ENCODE data around the gene JAG2. TPM values are rescaled to one million over a fixed set of nuclear protein-coding genes. Genes with fewer than 3 reads are reported as not detected.
A peak's percentile ranks its signal among the peaks of the same experiment; 100 is the strongest.

JAG2 gene
- total RNA-seq, 2 experiments from 2014 or later: 0.66 to 1.3 TPM

DNA sequence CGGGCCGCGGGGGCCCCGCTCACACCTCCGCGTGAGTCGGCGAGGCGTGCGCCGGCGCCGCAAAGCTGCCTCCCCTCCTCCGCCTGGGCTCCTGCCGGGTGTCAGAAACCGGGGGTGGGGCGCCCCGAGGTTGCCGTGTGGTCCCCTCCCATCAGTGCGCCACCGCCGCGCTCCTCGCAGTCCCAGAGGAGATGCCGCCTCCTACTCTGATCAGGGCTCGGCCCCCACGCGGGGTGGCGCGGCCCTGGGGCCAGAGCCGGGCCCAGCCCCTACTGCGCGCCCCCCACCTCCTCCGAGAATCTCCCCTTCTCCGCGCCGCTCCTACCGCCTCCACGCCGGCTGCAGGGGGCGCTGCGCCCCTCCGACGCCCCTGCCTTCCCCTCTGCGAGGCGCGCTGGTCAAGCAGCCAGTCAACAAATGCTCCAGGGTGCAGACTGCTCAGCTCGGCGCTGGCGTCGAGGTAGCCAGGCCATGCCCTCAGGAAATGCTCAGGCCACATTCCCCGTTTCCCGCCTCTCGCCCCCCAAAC is 467 bp upstream of the JAG2 start:
- Mint-ChIP-seq H3K27me3 (peaks cover 22% of the 10 kb centered on the region), H3K9me3 (no peaks in the 10 kb centered on the region), H3K27ac (no peak overlapping the region), H3K4me3 (peak overlapping the region; percentile 48), H3K36me3 (ENCODE audit: low read depth) (no peaks in the 10 kb centered on the region), H3K4me1 (ENCODE audit: low read depth) (peaks cover 7% of the 10 kb centered on the region)
- Histone ChIP-seq H3K9me3 (ENCODE audit: control insufficient read depth in 1 of 2, insufficient read depth in 1 of 2, low read length in 2 of 2) (peaks cover 0 to 19% of the 10 kb centered on the region in 2 experiments), H3K4me1 (ENCODE audit: insufficient read depth, low read length) (peaks cover 37% of the 10 kb centered on the region), H3K27ac (ENCODE audit: low read depth in 1 of 2, low read length in 2 of 2) (no peak overlapping the region), H3K36me3 (ENCODE audit: insufficient read depth, low read length) (no peaks in the 10 kb centered on the region), H3K4me3 (ENCODE audit: low read length) (no peak overlapping the region), H3K27me3 (ENCODE audit: control insufficient read depth in 1 of 2, insufficient read depth in 2 of 2, low read length in 2 of 2) (peaks cover 26 to 28% of the 10 kb centered on the region in 2 experiments)
- ChIA-PET POLR2A (no interaction called here), CTCF (interaction anchor here (0.9 to 1.5 kb wide), 2 partner anchors 11 to 202 kb away, joined by 3 to 4 read pairs; no protein-coding TSS in a partner anchor)
- TF ChIP-seq, protein P1, sequence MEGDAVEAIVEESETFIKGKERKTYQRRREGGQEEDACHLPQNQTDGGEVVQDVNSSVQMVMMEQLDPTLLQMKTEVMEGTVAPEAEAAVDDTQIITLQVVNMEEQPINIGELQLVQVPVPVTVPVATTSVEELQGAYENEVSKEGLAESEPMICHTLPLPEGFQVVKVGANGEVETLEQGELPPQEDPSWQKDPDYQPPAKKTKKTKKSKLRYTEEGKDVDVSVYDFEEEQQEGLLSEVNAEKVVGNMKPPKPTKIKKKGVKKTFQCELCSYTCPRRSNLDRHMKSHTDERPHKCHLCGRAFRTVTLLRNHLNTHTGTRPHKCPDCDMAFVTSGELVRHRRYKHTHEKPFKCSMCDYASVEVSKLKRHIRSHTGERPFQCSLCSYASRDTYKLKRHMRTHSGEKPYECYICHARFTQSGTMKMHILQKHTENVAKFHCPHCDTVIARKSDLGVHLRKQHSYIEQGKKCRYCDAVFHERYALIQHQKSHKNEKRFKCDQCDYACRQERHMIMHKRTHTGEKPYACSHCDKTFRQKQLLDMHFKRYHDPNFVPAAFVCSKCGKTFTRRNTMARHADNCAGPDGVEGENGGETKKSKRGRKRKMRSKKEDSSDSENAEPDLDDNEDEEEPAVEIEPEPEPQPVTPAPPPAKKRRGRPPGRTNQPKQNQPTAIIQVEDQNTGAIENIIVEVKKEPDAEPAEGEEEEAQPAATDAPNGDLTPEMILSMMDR (IDR thresholded peaks at IDR 0.05): peak; percentile 42
- ATAC-seq (ENCODE audit: poor library complexity) (peak; percentile 56), DNase-seq (peak in 8 of 14 experiments; percentile 15 to 70 (median 32))
- intact Hi-C loops (cut with DNase I, micrococcal nuclease): loop anchor here in 1 of 2 experiments (5.0 kb wide), 1 partner anchor 77 kb away; no protein-coding TSS in a partner anchor

DNA sequence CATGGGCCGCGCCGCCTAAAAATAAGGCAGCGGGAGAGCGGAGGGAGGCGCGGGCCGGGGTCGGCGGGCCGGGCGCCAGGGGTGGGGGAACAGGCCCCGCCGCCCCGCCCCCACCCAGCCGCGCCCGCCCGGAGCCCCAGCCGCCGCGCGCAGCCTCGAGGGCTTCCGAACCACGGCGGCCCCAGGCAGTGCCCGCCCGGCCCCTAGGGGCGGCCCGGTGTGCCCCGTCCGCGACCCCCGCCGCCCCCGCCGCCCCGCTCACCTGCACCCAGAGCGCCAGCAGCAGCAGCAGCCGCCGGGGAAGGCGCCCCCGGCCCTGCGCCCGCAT is 519 bp downstream of the JAG2 start:
- intact Hi-C loops (cut with DNase I, micrococcal nuclease): loop anchor here in 1 of 2 experiments (5.0 kb wide), 1 partner anchor 76 kb away; no protein-coding TSS in a partner anchor
- H3K27me3 ChIP-seq (ENCODE audit: control insufficient read depth in 1 of 2, insufficient read depth in 2 of 2, low read length in 2 of 2): peaks cover 26 to 28% of the 10 kb centered on the region in 2 experiments
- H3K9me3 Mint-ChIP-seq: no peaks in the 10 kb centered on the region
- no peak overlapping the region for H3K4me3 ChIP-seq (ENCODE audit: low read length)
- TF ChIP-seq, protein P1 (IDR thresholded peaks at IDR 0.05): no peak
- H3K36me3 ChIP-seq (ENCODE audit: insufficient read depth, low read length): no peaks in the 10 kb centered on the region
- H3K36me3 Mint-ChIP-seq (ENCODE audit: low read depth): no peaks in the 10 kb centered on the region
- H3K27ac ChIP-seq (ENCODE audit: low read depth in 1 of 2, low read length in 2 of 2): no peak overlapping the region
- ChIA-PET POLR2A (no interaction called here), CTCF (interaction anchor here (0.7 kb wide), 1 partner anchor 12 kb away, joined by 3 read pairs; no protein-coding TSS in a partner anchor)
- H3K4me1 ChIP-seq (ENCODE audit: insufficient read depth, low read length): peaks cover 33% of the 10 kb centered on the region
- H3K27me3 Mint-ChIP-seq: peaks cover 22% of the 10 kb centered on the region
- ATAC-seq (ENCODE audit: poor library complexity) (peak; percentile 4), DNase-seq (no peak)
- peak overlapping the region; percentile 65 for H3K4me3 Mint-ChIP-seq
- no peak overlapping the region for H3K27ac Mint-ChIP-seq
- peaks cover 7% of the 10 kb centered on the region for H3K4me1 Mint-ChIP-seq (ENCODE audit: low read depth)
- H3K9me3 ChIP-seq (ENCODE audit: control insufficient read depth in 1 of 2, insufficient read depth in 1 of 2, low read length in 2 of 2): peaks cover 0 to 19% of the 10 kb centered on the region in 2 experiments

DNA sequence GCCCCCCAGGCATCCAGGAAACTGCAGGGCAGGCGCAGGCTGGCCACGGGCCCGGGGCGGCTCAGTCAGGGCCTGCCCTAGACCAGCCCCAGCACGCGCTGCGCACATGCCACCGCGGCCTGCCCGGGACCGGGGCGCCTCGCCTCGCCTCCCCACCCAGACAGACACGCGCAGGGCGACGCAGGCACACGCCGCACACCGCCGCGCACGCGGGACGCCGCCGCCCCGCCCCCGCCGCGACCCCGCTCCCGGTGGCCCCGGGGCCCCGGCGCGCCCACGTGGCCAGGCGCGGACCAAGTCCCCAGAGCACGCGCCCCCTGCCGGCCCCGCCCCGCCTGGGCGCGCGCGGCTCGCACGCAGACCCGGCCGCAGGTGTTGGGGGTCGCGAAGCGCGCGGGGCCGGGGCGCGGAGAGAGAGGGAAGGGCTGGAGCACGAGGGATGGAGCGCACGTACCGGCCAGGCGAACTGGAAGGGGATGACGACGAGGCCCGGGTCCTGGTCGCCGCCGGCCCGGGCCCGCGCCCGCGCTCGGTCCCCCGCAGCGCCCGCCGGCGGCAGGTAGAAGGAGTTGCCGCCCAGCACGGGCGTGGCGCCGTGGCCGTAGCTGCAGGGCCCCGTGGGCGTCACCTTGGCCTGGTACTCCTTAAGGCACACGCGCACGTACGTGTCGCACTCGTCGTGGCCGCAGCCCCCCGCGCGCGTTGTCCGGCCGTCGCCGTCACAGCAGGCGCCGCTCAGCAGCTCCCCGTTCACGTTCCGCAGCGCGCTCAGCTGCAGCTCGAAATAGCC is 1.1 kb downstream of the JAG2 start:
- peak overlapping the region; percentile 65 for H3K4me3 Mint-ChIP-seq
- CTCF ChIA-PET: interaction anchor here (0.7 kb wide), 1 partner anchor 13 kb away, joined by 3 read pairs; no protein-coding TSS in a partner anchor
- Histone ChIP-seq H3K4me1 (ENCODE audit: insufficient read depth, low read length) (peaks cover 33% of the 10 kb centered on the region), H3K27me3 (ENCODE audit: control insufficient read depth in 1 of 2, insufficient read depth in 2 of 2, low read length in 2 of 2) (peaks cover 26 to 28% of the 10 kb centered on the region in 2 experiments), H3K9me3 (ENCODE audit: control insufficient read depth in 1 of 2, insufficient read depth in 1 of 2, low read length in 2 of 2) (peaks cover 0 to 21% of the 10 kb centered on the region in 2 experiments), H3K27ac (ENCODE audit: low read depth in 1 of 2, low read length in 2 of 2) (no peak overlapping the region), H3K4me3 (ENCODE audit: low read length) (no peak overlapping the region), H3K36me3 (ENCODE audit: insufficient read depth, low read length) (no peaks in the 10 kb centered on the region)
- POLR2A ChIA-PET: no interaction called here
- ATAC-seq (ENCODE audit: poor library complexity): no peak
- no peaks in the 10 kb centered on the region for H3K9me3 Mint-ChIP-seq
- H3K27ac Mint-ChIP-seq: no peak overlapping the region
- peaks cover 22% of the 10 kb centered on the region for H3K27me3 Mint-ChIP-seq
- intact Hi-C loops (cut with DNase I, micrococcal nuclease): loop anchor here in 1 of 2 experiments (5.0 kb wide), 1 partner anchor 75 kb away; no protein-coding TSS in a partner anchor
- DNase-seq: peak in 2 of 14 experiments; percentile 41 to 45
- peaks cover 7% of the 10 kb centered on the region for H3K4me1 Mint-ChIP-seq (ENCODE audit: low read depth)
- TF ChIP-seq, protein P1 (IDR thresholded peaks at IDR 0.05): no peak
- H3K36me3 Mint-ChIP-seq (ENCODE audit: low read depth): no peaks in the 10 kb centered on the region

Data from CD4-positive, alpha-beta T cell (primary cell).